H9 (cell line): ENCODE results near the gene CLDN10. TPM values are rescaled to one million over a fixed set of nuclear protein-coding genes. Genes with fewer than 3 reads are reported as not detected.

Experiments
- DNase-seq: peaks from one replicate; pipeline ENCODE4 v3.0.0-alpha.2; 2017
- H2AFZ ChIP-seq: one replicate; pipeline ENCODE4 v1.6.1; 2013; ENCODE audit warnings: mild to moderate bottlenecking, low read length, control low read depth, moderate library complexity
- H2AK5ac ChIP-seq: 2 replicates; pipeline ENCODE4 v1.6.1; 2013; ENCODE audit warnings: low read length, control low read depth, mixed read lengths; ENCODE audit not compliant: insufficient read length
- H2BK120ac ChIP-seq: one replicate; pipeline ENCODE4 v1.6.1; 2013; ENCODE audit warnings: low read depth, mild to moderate bottlenecking, low read length, control low read depth, inconsistent platforms; ENCODE audit not compliant: poor library complexity, severe bottlenecking
- H2BK12ac ChIP-seq: 2 replicates; pipeline ENCODE4 v1.6.1; 2013; ENCODE audit warnings: low read length, control low read depth, mixed read lengths, low read depth; ENCODE audit not compliant: insufficient read length
- H2BK15ac ChIP-seq: 2 replicates; pipeline ENCODE4 v1.6.1; 2013; ENCODE audit warnings: low read depth, low read length, control low read depth
- H2BK20ac ChIP-seq: one replicate; pipeline ENCODE4 v1.6.1; 2013; ENCODE audit warnings: low read depth, mild to moderate bottlenecking, low read length, control low read depth, inconsistent platforms; ENCODE audit not compliant: poor library complexity, severe bottlenecking
- H2BK5ac ChIP-seq: 2 replicates; pipeline ENCODE4 v1.6.1; 2013; ENCODE audit warnings: low read length, control low read depth, mixed read lengths; ENCODE audit not compliant: insufficient read length
- H3K14ac ChIP-seq: 2 replicates; pipeline ENCODE4 v1.6.1; 2013; ENCODE audit warnings: low read length, control low read depth; ENCODE audit not compliant: insufficient read depth
- H3K18ac ChIP-seq: 2 replicates; pipeline ENCODE4 v1.6.1; 2013; ENCODE audit warnings: low read depth, mild to moderate bottlenecking, mixed read lengths, low read length, control low read depth; ENCODE audit not compliant: insufficient read length
- H3K23ac ChIP-seq: 2 replicates; pipeline ENCODE4 v1.6.1; 2013; ENCODE audit warnings: low read length, control low read depth, mixed read lengths, low read depth; ENCODE audit not compliant: insufficient read length
- H3K23me2 ChIP-seq: 2 replicates; pipeline ENCODE4 v1.6.1; 2013; ENCODE audit warnings: low read depth, mild to moderate bottlenecking, mixed read lengths, low read length, control low read depth; ENCODE audit not compliant: insufficient read length, poor library complexity, severe bottlenecking
- H3K27ac ChIP-seq: 2 replicates; pipeline ENCODE4 v1.5.1; 2013; ENCODE audit warnings: low read length, control low read depth, mixed read lengths, low read depth; ENCODE audit not compliant: insufficient read length
- H3K27me3 ChIP-seq: 2 replicates; pipeline ENCODE4 v1.6.1; 2013; ENCODE audit warnings: low read length, control low read depth, inconsistent platforms; ENCODE audit not compliant: insufficient read depth
- H3K4ac ChIP-seq: 2 replicates; pipeline ENCODE4 v1.6.1; 2013; ENCODE audit warnings: low read depth, mild to moderate bottlenecking, control low read depth, inconsistent platforms, low read length, moderate library complexity
- H3K4me1 ChIP-seq: 2 replicates; pipeline ENCODE4 v1.6.1; 2013; ENCODE audit warnings: low read length, control low read depth, inconsistent platforms; ENCODE audit not compliant: insufficient read depth
- H3K4me2 ChIP-seq: 2 replicates; pipeline ENCODE4 v1.6.1; 2013; ENCODE audit warnings: low read length, control low read depth, mixed read lengths; ENCODE audit not compliant: insufficient read length, insufficient read depth
- H3K56ac ChIP-seq: 2 replicates; pipeline ENCODE4 v1.6.1; 2013; ENCODE audit warnings: low read depth, mild to moderate bottlenecking, mixed read lengths, low read length, control low read depth; ENCODE audit not compliant: insufficient read length
- H3K79me1 ChIP-seq: 2 replicates; pipeline ENCODE4 v1.6.1; 2013; ENCODE audit warnings: low read depth, mild to moderate bottlenecking, moderate library complexity, low read length, control low read depth, inconsistent platforms; ENCODE audit not compliant: insufficient read depth, poor library complexity, severe bottlenecking
- H3K79me2 ChIP-seq: 2 replicates; pipeline ENCODE4 v1.6.1; 2013; ENCODE audit warnings: low read length, control low read depth, inconsistent platforms; ENCODE audit not compliant: insufficient read depth
- H3K9ac ChIP-seq: 2 replicates; pipeline ENCODE4 v1.6.1; 2013; ENCODE audit warnings: low read length, control low read depth, mixed read lengths; ENCODE audit not compliant: insufficient read length; ENCODE audit errors: extremely low read depth
- H3K9me3 ChIP-seq: one replicate; pipeline ENCODE4 v1.6.1; 2013; ENCODE audit warnings: low read depth, low read length, inconsistent platforms; ENCODE audit not compliant: control insufficient read depth
- H3T11ph ChIP-seq: one replicate; pipeline ENCODE4 v1.6.1; 2013; ENCODE audit warnings: mild to moderate bottlenecking, low read length, control low read depth, inconsistent platforms
- H4K20me1 ChIP-seq: one replicate; pipeline ENCODE4 v1.6.1; 2013; ENCODE audit not compliant: control insufficient read depth, insufficient read length, insufficient read depth
- H4K5ac ChIP-seq: 2 replicates; pipeline ENCODE4 v1.6.1; 2013; ENCODE audit warnings: low read depth, mild to moderate bottlenecking, mixed read lengths, low read length, control low read depth; ENCODE audit not compliant: insufficient read length
- H4K8ac ChIP-seq: replicated peaks from 2 replicates; pipeline ENCODE4 v1.6.1; 2013; ENCODE audit warnings: low read length, control low read depth, mixed read lengths, low read depth; ENCODE audit not compliant: insufficient read length
- H4K91ac ChIP-seq: 2 replicates; pipeline ENCODE4 v1.6.1; 2013; ENCODE audit warnings: low read depth, mild to moderate bottlenecking, moderate library complexity, mixed read lengths, low read length, control low read depth; ENCODE audit not compliant: insufficient read length
- H3K27ac Mint-ChIP-seq, 3 experiments: 2 replicates in 2 of 3; 3 replicates in 1 of 3; pipeline ENCODE4 v1.8.0; 2020 to 2021; ENCODE audit warnings: mixed read lengths in 3 of 3, mild to moderate bottlenecking in 1 of 3, moderate library complexity in 1 of 3
- H3K27me3 Mint-ChIP-seq: 2 replicates; pipeline ENCODE4 v1.8.0; 2021; ENCODE audit warnings: low read depth, mild to moderate bottlenecking, moderate library complexity, mixed read lengths
- H3K36me3 Mint-ChIP-seq, 3 experiments: 2 replicates in 2 of 3; 3 replicates in 1 of 3; pipeline ENCODE4 v1.8.0; 2020 to 2021; ENCODE audit warnings: low read depth in 3 of 3, mixed read lengths in 3 of 3; ENCODE audit not compliant: insufficient read depth in 1 of 3
- H3K4me1 Mint-ChIP-seq, 2 experiments: 2 replicates each; pipeline ENCODE4 v1.8.0; 2020; ENCODE audit warnings: mixed read lengths in 2 of 2
- H3K4me3 Mint-ChIP-seq, 2 experiments: 2 replicates in 1 of 2; 3 replicates in 1 of 2; pipeline ENCODE4 v1.8.0; 2020 to 2021; ENCODE audit warnings: mild to moderate bottlenecking in 2 of 2, mixed read lengths in 2 of 2, moderate library complexity in 1 of 2
- H3K9me3 Mint-ChIP-seq, 2 experiments: 2 replicates in 1 of 2; 3 replicates in 1 of 2; pipeline ENCODE4 v1.8.0; 2020; ENCODE audit warnings: mild to moderate bottlenecking in 2 of 2, mixed read lengths in 2 of 2, moderate library complexity in 1 of 2
- WGBS: extraction: QIAGEN DNeasy Blood & Tissue Kit; methylation state at CpG from one replicate; pipeline ENCODE4 v1.1.7; 2013; ENCODE audit warnings: missing lambda C conversion rate, low lambda C conversion rate, mixed read lengths; ENCODE audit not compliant: insufficient read length; ENCODE audit errors: extremely low coverage; 5-methylcytosine and 5-hydroxymethylcytosine counted together
- total RNA-seq: library from RNA; stranded (reverse); gene quantifications from 2 replicates; pipeline ENCODE4 v1.2.1, GENCODE V29; 2021
- TF ChIP-seq, protein P1 (sequence below): fragments of 200-600 bp; sonication (generic); conservative IDR thresholded peaks from 3 replicates; pipeline ENCODE4 v1.8.0; 2021; ENCODE audit warnings: antibody characterized with exemption, mild to moderate bottlenecking

CLDN10 gene
- total RNA-seq, 1 experiment from 2014 or later, result 20.7 TPM

DNA sequence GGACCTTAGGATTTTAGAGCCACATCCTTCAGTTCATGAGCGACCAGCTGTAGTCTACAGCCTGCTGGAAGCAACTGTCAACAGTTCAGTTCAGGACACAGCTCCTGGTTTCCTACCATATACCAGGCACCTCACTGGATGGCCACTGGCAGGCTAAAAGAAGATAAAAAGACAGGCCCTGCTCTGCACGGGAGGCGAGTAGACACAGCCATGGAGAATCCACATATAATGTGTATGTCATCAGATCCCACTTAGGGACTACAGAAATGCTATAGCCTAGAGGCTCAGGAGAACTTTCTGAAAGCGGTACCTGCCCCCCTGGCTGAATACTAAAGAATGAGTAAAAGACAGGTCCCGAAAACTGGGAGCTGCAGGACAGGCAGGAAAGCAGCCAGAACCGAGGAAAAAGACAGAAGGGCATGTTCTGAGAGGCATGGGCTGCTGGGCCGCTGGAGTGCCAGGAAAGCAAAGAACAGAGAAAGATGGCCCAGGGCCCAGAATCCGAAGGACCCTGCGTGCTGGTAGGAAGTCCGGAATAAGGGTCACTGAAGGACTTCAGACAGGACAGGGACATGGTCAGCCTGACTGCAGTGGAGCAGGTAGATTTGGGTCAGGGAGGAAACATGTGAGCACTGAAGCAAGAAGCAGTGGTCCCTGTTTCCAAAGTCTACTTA, 68.4 kb downstream of the CLDN10 start:
- Mint-ChIP-seq H3K36me3 (peaks cover 43 to 84% (median 74%) of the 10 kb centered on the region in 3 experiments), H3K27me3 (no peaks in the 10 kb centered on the region), H3K4me1 (peaks cover 6% of the 10 kb centered on the region in 2 experiments)

More for the DNA sequence above, 68.4 kb downstream of the CLDN10 start:
- no peaks in the 10 kb centered on the region for H3K9me3 Mint-ChIP-seq
- no peaks in the 10 kb centered on the region for H3K79me2 ChIP-seq
- DNase-seq, result no peak
- H2AK5ac ChIP-seq, result no peak overlapping the region
- H2BK20ac ChIP-seq, result no peak overlapping the region
- no peak overlapping the region for H2BK12ac ChIP-seq
- H4K91ac ChIP-seq, result no peak overlapping the region
- H2BK5ac ChIP-seq, result no peak overlapping the region
- H3K4me1 ChIP-seq, result no peaks in the 10 kb centered on the region
- no peaks in the 10 kb centered on the region for H3K23me2 ChIP-seq
- no CpG with 5 or more reads among the region's 10 CpGs for WGBS
- H3K56ac ChIP-seq, result no peak overlapping the region
- H3K4ac ChIP-seq, result no peak overlapping the region
- H3K14ac ChIP-seq, result no peak overlapping the region
- H3K18ac ChIP-seq, result no peak overlapping the region
- TF ChIP-seq, protein P1, sequence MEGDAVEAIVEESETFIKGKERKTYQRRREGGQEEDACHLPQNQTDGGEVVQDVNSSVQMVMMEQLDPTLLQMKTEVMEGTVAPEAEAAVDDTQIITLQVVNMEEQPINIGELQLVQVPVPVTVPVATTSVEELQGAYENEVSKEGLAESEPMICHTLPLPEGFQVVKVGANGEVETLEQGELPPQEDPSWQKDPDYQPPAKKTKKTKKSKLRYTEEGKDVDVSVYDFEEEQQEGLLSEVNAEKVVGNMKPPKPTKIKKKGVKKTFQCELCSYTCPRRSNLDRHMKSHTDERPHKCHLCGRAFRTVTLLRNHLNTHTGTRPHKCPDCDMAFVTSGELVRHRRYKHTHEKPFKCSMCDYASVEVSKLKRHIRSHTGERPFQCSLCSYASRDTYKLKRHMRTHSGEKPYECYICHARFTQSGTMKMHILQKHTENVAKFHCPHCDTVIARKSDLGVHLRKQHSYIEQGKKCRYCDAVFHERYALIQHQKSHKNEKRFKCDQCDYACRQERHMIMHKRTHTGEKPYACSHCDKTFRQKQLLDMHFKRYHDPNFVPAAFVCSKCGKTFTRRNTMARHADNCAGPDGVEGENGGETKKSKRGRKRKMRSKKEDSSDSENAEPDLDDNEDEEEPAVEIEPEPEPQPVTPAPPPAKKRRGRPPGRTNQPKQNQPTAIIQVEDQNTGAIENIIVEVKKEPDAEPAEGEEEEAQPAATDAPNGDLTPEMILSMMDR, result no peak
- no peaks in the 10 kb centered on the region for H3K9me3 ChIP-seq
- H2BK120ac ChIP-seq, result no peak overlapping the region
- no peak overlapping the region for H3K9ac ChIP-seq
- no peaks in the 10 kb centered on the region for H3K27me3 ChIP-seq
- H4K20me1 ChIP-seq, result no peaks in the 10 kb centered on the region
- no peak overlapping the region for H3K4me2 ChIP-seq
- no peak overlapping the region for H3K23ac ChIP-seq
- H3K4me3 Mint-ChIP-seq, result no peak overlapping the region
- no peaks in the 10 kb centered on the region for H3K79me1 ChIP-seq
- H2AFZ ChIP-seq, result no peak overlapping the region
- no peak overlapping the region for H2BK15ac ChIP-seq
- no peak overlapping the region for H3K27ac ChIP-seq
- H3T11ph ChIP-seq, result no peak overlapping the region
- H4K5ac ChIP-seq, result no peak overlapping the region
- no peak overlapping the region; a peak in 1 of 7 replicates for H3K27ac Mint-ChIP-seq
- H4K8ac ChIP-seq, result no peak overlapping the region
